GM12878 (cell line): ENCODE results near the gene MACROD2. TPM values are rescaled to one million over a fixed set of nuclear protein-coding genes. Genes with fewer than 3 reads are reported as not detected.

Experiments used
- ATAC-seq: fragments of 200-7000 bp; cut with Tn5 transposase; 3 replicates; pipeline ENCODE4 v1.9.1; 2020; ENCODE audit warnings: mild to moderate bottlenecking, moderate library complexity
- BruUV-seq: library from RNA; stranded (reverse); fragments of 400-500 nt; replicated peaks from 2 replicates; lab custom pipeline; 2021; lab: Mats Ljungman, UMichigan
- CTCF ChIA-PET: fragments of 300-600 bp; sonication (Branson Sonifier 250); formaldehyde crosslinking; extraction: SDS; loops from one replicate; lab custom pipeline; 2021; ENCODE audit warnings: inconsistent platforms; lab: Yijun Ruan, JAX
- POLR2A ChIA-PET: fragments of 350-600 bp; formaldehyde crosslinking; extraction: SDS; loops from one replicate; lab custom pipeline; 2021; ENCODE audit warnings: inconsistent platforms; lab: Charles Lee
- RAD21 ChIA-PET: fragments of 300-600 bp; sonication (Branson Sonifier 250); formaldehyde crosslinking; loops from one replicate; lab custom pipeline; 2023; ENCODE audit warnings: antibody characterized with exemption; ENCODE audit not compliant: unreplicated experiment; lab: Charles Lee
- SMC1A ChIA-PET: fragments of 300-600 bp; sonication (Branson Sonifier 250); formaldehyde crosslinking; loops from one replicate; lab custom pipeline; 2023; ENCODE audit not compliant: unreplicated experiment, uncharacterized antibody; lab: Charles Lee
- DNase-seq: peaks from one replicate; pipeline ENCODE4 v3.0.0-alpha.2; 2011; ENCODE audit warnings: low read depth, low spot score
- FAIRE-seq: peaks from 3 replicates; lab custom pipeline; 2011; peaks lifted over from hg19 to GRCh38; lab: Jason Lieb, UNC
- H2AFZ ChIP-seq: 2 replicates; pipeline ENCODE4 v1.6.0; 2011; ENCODE audit warnings: low read depth, low read length, control low read depth; ENCODE audit not compliant: control insufficient read depth
- H3K27ac ChIP-seq: 2 replicates; pipeline ENCODE4 v1.5.1; 2011; ENCODE audit warnings: control low read depth; ENCODE audit not compliant: control insufficient read depth, insufficient read depth
- H3K27me3 ChIP-seq, 2 experiments: replicated peaks in 1 of 2; 2 replicates each; pipeline versions ENCODE4 v1.6.0 to v1.6.1; 2011; ENCODE audit warnings: low read length in 1 of 2; ENCODE audit not compliant: control insufficient read depth in 2 of 2, insufficient read depth in 2 of 2
- H3K36me3 ChIP-seq, 2 experiments: 2 replicates each; pipeline ENCODE4 v1.5.1; 2011; ENCODE audit warnings: low read length in 1 of 2; ENCODE audit not compliant: control insufficient read depth in 2 of 2, insufficient read depth in 2 of 2
- H3K4me1 ChIP-seq: 2 replicates; pipeline ENCODE4 v1.6.1; 2011; ENCODE audit warnings: mild to moderate bottlenecking, low read length, moderate library complexity, mixed read lengths; ENCODE audit not compliant: control insufficient read depth, insufficient read depth
- H3K4me2 ChIP-seq: 2 replicates; pipeline ENCODE4 v1.6.0; 2011; ENCODE audit warnings: control low read depth; ENCODE audit not compliant: control insufficient read depth, insufficient read depth
- H3K4me3 ChIP-seq: fragments of 200-600 bp; sonication (generic); 2 replicates; pipeline ENCODE4 v1.5.1; 2016
- H3K79me2 ChIP-seq: 2 replicates; pipeline ENCODE4 v1.6.0; 2011; ENCODE audit warnings: low read length; ENCODE audit not compliant: control insufficient read depth, insufficient read depth
- H3K9ac ChIP-seq: 2 replicates; pipeline ENCODE4 v1.8.0; 2011; ENCODE audit warnings: low read length, control low read depth, mixed read lengths; ENCODE audit not compliant: control insufficient read depth, insufficient read depth
- H3K9me3 ChIP-seq: replicated peaks from 3 replicates; pipeline ENCODE4 v1.5.1; 2011; ENCODE audit warnings: mild to moderate bottlenecking, low read length; ENCODE audit not compliant: control insufficient read depth, insufficient read depth
- H4K20me1 ChIP-seq: 2 replicates; pipeline ENCODE4 v1.6.0; 2011; ENCODE audit not compliant: control insufficient read depth, insufficient read depth
- ATF2 ChIP-seq: IDR thresholded peaks from 2 replicates; pipeline ENCODE4 v1.6.1; 2012; ENCODE audit warnings: low read length, inconsistent platforms
- FOXM1 ChIP-seq: IDR thresholded peaks from 2 replicates; pipeline ENCODE4 v1.6.1; 2012; ENCODE audit warnings: low read depth, mild to moderate bottlenecking, inconsistent platforms, low read length, moderate library complexity
- RAD21 ChIP-seq: IDR thresholded peaks from 2 replicates; pipeline ENCODE4 v1.6.1; 2011; ENCODE audit warnings: mild to moderate bottlenecking, low read depth, low read length, moderate library complexity; ENCODE audit not compliant: insufficient read depth
- USF2 ChIP-seq: IDR thresholded peaks from 2 replicates; pipeline ENCODE4 v1.6.1; 2011; ENCODE audit warnings: low read depth, low read length, improper control_type of control experiment, borderline replicate concordance
- WGBS: methylation state at CpG from one replicate; pipeline ENCODE4 v1.1.6; 2016; ENCODE audit warnings: low lambda C conversion rate; ENCODE audit not compliant: insufficient replicate concordance, insufficient coverage; ENCODE audit errors: missing lambda C conversion rate; 5-methylcytosine and 5-hydroxymethylcytosine counted together
- in situ Hi-C: fragments of 300-500 bp; cut with MboI; formaldehyde crosslinking; loops from 9 replicates; pipeline ENCODE4 v1.14.3; 2018; ENCODE audit warnings: mixed read lengths
- intact Hi-C: fragments of 100-400 bp; cut with micrococcal nuclease; formaldehyde crosslinking; loops from one replicate; pipeline ENCODE4 v1.14.2; 2022; ENCODE audit not compliant: unreplicated experiment
- polyA plus RNA-seq, 11 experiments: library from polyadenylated mRNA; depleted of rRNA in 4 of 11; unstranded in 6 of 11; stranded (reverse) in 5 of 11; fragments of >200 nt; fragmentation: Nextera tagmentation in 4 of 11; fragmentation: Illumina TruSeq in 1 of 11; extraction: Ambion mirVana in 4 of 11; extraction: Trizol in 1 of 11; gene quantifications; 1 replicate in 1 of 11; 2 replicates in 10 of 11; pipeline versions ENCODE4 v1.2.1 to v1.2.3, GENCODE V29; 2011 to 2016; ENCODE audit warnings: inconsistent platforms in 2 of 11, missing spikeins in 2 of 11, low read depth in 1 of 11
- total RNA-seq, 4 experiments: library from RNA; depleted of rRNA in 3 of 4; stranded (reverse); fragments of >200 nt in 3 of 4; fragmentation: Illumina TruSeq in 1 of 4; extraction: Trizol in 1 of 4; gene quantifications; 2 replicates each; pipeline versions ENCODE4 v1.2.1 to v1.2.3, GENCODE V29; 2013 to 2021
- TF ChIP-seq, protein P1 (sequence below), 3 experiments: IDR thresholded peaks in 2 of 3; conservative IDR thresholded peaks in 1 of 3; 2 replicates each; pipeline ENCODE4 v1.5.1; 2011; ENCODE audit warnings: low read depth in 3 of 3, low read length in 3 of 3, mild to moderate bottlenecking in 3 of 3, control low read depth in 2 of 3, moderate library complexity in 2 of 3, inconsistent platforms in 1 of 3, mixed read lengths in 1 of 3; ENCODE audit not compliant: control insufficient read depth in 2 of 3, insufficient read depth in 1 of 3; ENCODE audit errors: extremely low read depth in 1 of 3

MACROD2 gene
- total and polyA plus RNA-seq, 10 of the 15 experiments (the other 5 are each of a cell fraction or from before 2014, with no cell fraction given): 1.1 to 21.5 (median 2.2) TPM

GRCh38 chr20:14948416-14948815 lies 953.1 kb downstream of the MACROD2 start:
- no TSS peak for BruUV-seq
- FAIRE-seq: no peak
- Histone ChIP-seq H3K4me3 (no peak overlapping the region), H3K9ac (no peak overlapping the region), H3K27me3 (no peaks in the 10 kb centered on the region), H3K4me1 (no peaks in the 10 kb centered on the region)
- in situ Hi-C loops: no loop called here
- DNase-seq: no peak
- TF ChIP-seq USF2 (no peak), ATF2 (no peak), RAD21 (0 out of 2 replicates have a peak, but pooled peaks have one; percentile 7), FOXM1 (no peak)
- TF ChIP-seq, protein P1, sequence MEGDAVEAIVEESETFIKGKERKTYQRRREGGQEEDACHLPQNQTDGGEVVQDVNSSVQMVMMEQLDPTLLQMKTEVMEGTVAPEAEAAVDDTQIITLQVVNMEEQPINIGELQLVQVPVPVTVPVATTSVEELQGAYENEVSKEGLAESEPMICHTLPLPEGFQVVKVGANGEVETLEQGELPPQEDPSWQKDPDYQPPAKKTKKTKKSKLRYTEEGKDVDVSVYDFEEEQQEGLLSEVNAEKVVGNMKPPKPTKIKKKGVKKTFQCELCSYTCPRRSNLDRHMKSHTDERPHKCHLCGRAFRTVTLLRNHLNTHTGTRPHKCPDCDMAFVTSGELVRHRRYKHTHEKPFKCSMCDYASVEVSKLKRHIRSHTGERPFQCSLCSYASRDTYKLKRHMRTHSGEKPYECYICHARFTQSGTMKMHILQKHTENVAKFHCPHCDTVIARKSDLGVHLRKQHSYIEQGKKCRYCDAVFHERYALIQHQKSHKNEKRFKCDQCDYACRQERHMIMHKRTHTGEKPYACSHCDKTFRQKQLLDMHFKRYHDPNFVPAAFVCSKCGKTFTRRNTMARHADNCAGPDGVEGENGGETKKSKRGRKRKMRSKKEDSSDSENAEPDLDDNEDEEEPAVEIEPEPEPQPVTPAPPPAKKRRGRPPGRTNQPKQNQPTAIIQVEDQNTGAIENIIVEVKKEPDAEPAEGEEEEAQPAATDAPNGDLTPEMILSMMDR (IDR thresholded peaks at IDR 0.05 in 2 of 3, conservative IDR thresholded peaks at IDR 0.05 in 1 of 3; ENCODE audit: control insufficient read depth in 2 of 3, extremely low read depth in 1 of 3, insufficient read depth in 1 of 3, low read depth in 3 of 3, low read length in 3 of 3): peak in 2 of 3 experiments; percentile 22 to 36; a peak in 2 of 6 replicates
- TF ChIP-seq, all 136 proteins: peak for 2
- Histone ChIP-seq H3K36me3 (no peaks in the 10 kb centered on the region), H4K20me1 (no peaks in the 10 kb centered on the region), H3K27ac (no peak overlapping the region), H3K9me3 (no peaks in the 10 kb centered on the region), H3K4me2 (no peak overlapping the region), H2AFZ (no peak overlapping the region), H3K79me2 (no peaks in the 10 kb centered on the region)
- RAD21 ChIA-PET: interaction anchor here (0.6 to 1.8 kb wide), 4 partner anchors 220 to 611 kb away, joined by 3 to 12 read pairs (median 3); partner anchors contain the start of gene FLRT3
- peak; percentile 60 for ATAC-seq
- CTCF ChIA-PET: interaction anchor here (1.1 to 2.7 kb wide), 5 partner anchors 15 to 613 kb away, joined by 3 to 14 read pairs (median 4); partner anchors contain the start of gene FLRT3
- intact Hi-C loops: no loop called here
- SMC1A ChIA-PET: interaction anchor here (1.2 to 1.6 kb wide), 4 partner anchors 33 to 611 kb away, joined by 3 to 6 read pairs (median 4); partner anchors contain the start of gene FLRT3
- POLR2A ChIA-PET: no interaction called here
- 39% methylated on average over 3 of the region's 3 CpGs for WGBS
